GM23338 (cell line): ENCODE data around the gene AQP6. TPM values are rescaled to one million over a fixed set of nuclear protein-coding genes. Genes with fewer than 3 reads are reported as not detected.

Experiments
- ATAC-seq: fragments of 200-7000 bp; cut with Tn5 transposase; 3 replicates; pipeline ENCODE4 v1.9.1; 2020
- DNase-seq: peaks from one replicate; pipeline ENCODE4 v3.0.0-alpha.2; 2015; ENCODE audit warnings: low spot score
- H2AFZ ChIP-seq: fragments of 200-600 bp; sonication (generic); 2 replicates; pipeline ENCODE4 v1.8.0; 2016; ENCODE audit warnings: antibody characterized with exemption, mild to moderate bottlenecking, moderate library complexity
- H3F3A ChIP-seq: fragments of 200-600 bp; sonication (generic); replicated peaks from 2 replicates; pipeline ENCODE4 v1.8.0; 2017; ENCODE audit warnings: antibody characterized with exemption, mixed run types, low read depth
- H3K27ac ChIP-seq: fragments of 200-600 bp; sonication (generic); 2 replicates; pipeline ENCODE4 v1.6.1; 2016; ENCODE audit warnings: low read depth
- H3K27me3 ChIP-seq: fragments of 200-600 bp; sonication (generic); 2 replicates; pipeline ENCODE4 v1.8.0; 2016; ENCODE audit warnings: mild to moderate bottlenecking, mixed run types, moderate library complexity; ENCODE audit not compliant: insufficient read depth
- H3K36me3 ChIP-seq: fragments of 200-600 bp; sonication (generic); 2 replicates; pipeline ENCODE4 v1.8.0; 2016; ENCODE audit warnings: mild to moderate bottlenecking; ENCODE audit not compliant: insufficient read depth
- H3K4me1 ChIP-seq: fragments of 200-600 bp; sonication (generic); 2 replicates; pipeline ENCODE4 v1.8.0; 2016; ENCODE audit warnings: mild to moderate bottlenecking, moderate library complexity; ENCODE audit not compliant: insufficient read depth
- H3K4me2 ChIP-seq: fragments of 200-600 bp; sonication (generic); 2 replicates; pipeline ENCODE4 v1.7.1; 2017; ENCODE audit warnings: mixed run types
- H3K4me3 ChIP-seq: fragments of 200-600 bp; sonication (generic); 2 replicates; pipeline ENCODE4 v1.6.1; 2016; ENCODE audit warnings: mixed run types
- H3K79me2 ChIP-seq: fragments of 200-600 bp; sonication (generic); replicated peaks from 2 replicates; pipeline ENCODE4 v1.8.0; 2017; ENCODE audit warnings: mild to moderate bottlenecking; ENCODE audit not compliant: insufficient read depth
- H3K9me2 ChIP-seq: fragments of 200-600 bp; sonication (generic); 2 replicates; pipeline ENCODE4 v1.8.0; 2017; ENCODE audit not compliant: insufficient read depth
- H4K20me1 ChIP-seq: fragments of 200-600 bp; sonication (generic); replicated peaks from 2 replicates; pipeline ENCODE4 v1.8.0; 2017; ENCODE audit warnings: mild to moderate bottlenecking; ENCODE audit not compliant: insufficient read depth
- H3K27ac Mint-ChIP-seq: 2 replicates; pipeline ENCODE4 v1.8.0; 2020; ENCODE audit warnings: inconsistent platforms, mild to moderate bottlenecking, moderate library complexity, mixed read lengths
- H3K27me3 Mint-ChIP-seq: 3 replicates; pipeline ENCODE4 v1.8.0; 2022; ENCODE audit warnings: low read depth, mild to moderate bottlenecking, moderate library complexity, mixed read lengths, inconsistent platforms; ENCODE audit not compliant: insufficient read depth, poor library complexity
- H3K36me3 Mint-ChIP-seq: 3 replicates; pipeline ENCODE4 v1.8.0; 2021; ENCODE audit warnings: low read depth, mild to moderate bottlenecking, inconsistent platforms, moderate library complexity, mixed read lengths
- H3K4me1 Mint-ChIP-seq: 3 replicates; pipeline ENCODE4 v1.8.0; 2020; ENCODE audit warnings: mild to moderate bottlenecking, inconsistent platforms, mixed read lengths
- H3K4me3 Mint-ChIP-seq: 3 replicates; pipeline ENCODE4 v1.8.0; 2021; ENCODE audit warnings: moderate library complexity, mild to moderate bottlenecking, inconsistent platforms, mixed read lengths
- H3K9me3 Mint-ChIP-seq: 3 replicates; pipeline ENCODE4 v1.8.0; 2020; ENCODE audit warnings: moderate library complexity, mild to moderate bottlenecking, inconsistent platforms, mixed read lengths
- CREB1 ChIP-seq: fragments of 250-450 bp; sonication (Bioruptor Pico); IDR thresholded peaks from 2 replicates; pipeline ENCODE4 v1.5.0; 2020; ENCODE audit warnings: low read depth, mild to moderate bottlenecking, moderate library complexity
- CTCF ChIP-seq, 2 experiments: fragments of 200-600 bp in 1 of 2; sonication (generic) in 1 of 2; conservative IDR thresholded peaks; 2 replicates each; pipeline versions ENCODE4 v1.5.1 to v1.6.1; 2016 to 2017; ENCODE audit warnings: antibody characterized with exemption in 2 of 2, low read depth in 2 of 2, mild to moderate bottlenecking in 2 of 2, moderate library complexity in 1 of 2
- EZH2 ChIP-seq: fragments of 200-600 bp; sonication (generic); IDR thresholded peaks from one replicate; pipeline ENCODE4 v1.8.0; 2017; ENCODE audit warnings: antibody characterized with exemption, mild to moderate bottlenecking, low read depth; ENCODE audit not compliant: unreplicated experiment
- EZH2phosphoT487 ChIP-seq: fragments of 200-600 bp; sonication (generic); IDR thresholded peaks from one replicate; pipeline ENCODE4 v1.8.1; 2018; ENCODE audit warnings: antibody characterized with exemption; ENCODE audit not compliant: unreplicated experiment
- JUNB ChIP-seq: IDR thresholded peaks from one replicate; pipeline ENCODE4 v1.6.1; 2016; ENCODE audit warnings: antibody characterized with exemption; ENCODE audit not compliant: unreplicated experiment
- REST ChIP-seq: IDR thresholded peaks from one replicate; pipeline ENCODE4 v1.6.1; 2018; ENCODE audit warnings: antibody characterized with exemption; ENCODE audit not compliant: unreplicated experiment
- ZNF462 ChIP-seq: fragments of 250-450 bp; sonication (Bioruptor Pico); IDR thresholded peaks from 2 replicates; pipeline ENCODE4 v1.5.0; 2020; ENCODE audit warnings: mild to moderate bottlenecking, moderate library complexity
- polyA plus RNA-seq: library from polyadenylated mRNA; unstranded; fragments of >200 nt; fragmentation: Nextera tagmentation; extraction: Ambion mirVana; gene quantifications from 2 replicates; pipeline ENCODE4 v1.2.1, GENCODE V29; 2016
- total RNA-seq: library from RNA; depleted of rRNA; stranded (reverse); fragments of >200 nt; shearing (Covaris generic); gene quantifications from 2 replicates; pipeline ENCODE4 v1.2.3, GENCODE V29; 2014

Gene AQP6
- total and polyA plus RNA-seq, 2 experiments from 2014 or later: 0.08 TPM; not detected in 1

- TF ChIP-seq ZNF462 (CRISPR knock-in tag): no peak
- TF ChIP-seq CREB1 (CRISPR knock-in tag): no peak
- TF ChIP-seq EZH2: no peak
- TF ChIP-seq EZH2phosphoT487: no peak
- no peak for TF ChIP-seq JUNB
- no peak for TF ChIP-seq CTCF (conservative IDR thresholded peaks at IDR 0.05; ENCODE audit: low read depth in 2 of 2)
These were observed 49.6 kb upstream of the AQP6 start (continued) for GRCh38 chr12:49923035-49923644.

GRCh38 chr12:49923880-49924556, 48.7 kb upstream of the AQP6 start:
- Histone ChIP-seq H3K4me1 (no peaks in the 10 kb centered on the region), H3K27me3 (no peaks in the 10 kb centered on the region), H2AFZ (no peak overlapping the region), H4K20me1 (no peaks in the 10 kb centered on the region), H3F3A (no peaks in the 10 kb centered on the region), H3K27ac (no peak overlapping the region), H3K79me2 (no peaks in the 10 kb centered on the region), H3K9me2 (no peaks in the 10 kb centered on the region), H3K36me3 (no peaks in the 10 kb centered on the region), H3K4me2 (no peak overlapping the region), H3K4me3 (no peak overlapping the region)
- no peak overlapping the region for H3K4me3 Mint-ChIP-seq
- peaks cover 8% of the 10 kb centered on the region for H3K27me3 Mint-ChIP-seq
- no peak for DNase-seq
- H3K36me3 Mint-ChIP-seq: no peaks in the 10 kb centered on the region
- ATAC-seq: no peak
- H3K4me1 Mint-ChIP-seq: no peaks in the 10 kb centered on the region; the same call in 2 of the 3 replicates
- H3K27ac Mint-ChIP-seq: no peak overlapping the region
- H3K9me3 Mint-ChIP-seq: no peaks in the 10 kb centered on the region
- no peak for TF ChIP-seq REST
